SH-SY5Y (cell line): ENCODE results near the gene SERPINI1.

Experiments used
- GATA2 ChIP-seq: IDR thresholded peaks from 2 replicates; pipeline ENCODE4 v1.6.1; 2011; ENCODE audit warnings: mild to moderate bottlenecking, low read depth, low read length
- GATA3 ChIP-seq: IDR thresholded peaks from 2 replicates; pipeline ENCODE4 v1.6.1; 2011; ENCODE audit warnings: low read depth, mild to moderate bottlenecking, low read length, moderate library complexity

GRCh38 chr3:167714871-167715270 lies 20.6 kb upstream of the SERPINI1 start:
- no peak for TF ChIP-seq GATA3
- TF ChIP-seq GATA2, result no peak
